Endodermal cell (in vitro differentiated cells): Measurements from ENCODE around the gene MCTP1. TPM values are rescaled to one million over a fixed set of nuclear protein-coding genes. Genes with fewer than 3 reads are reported as not detected.

Experiments used
- DNase-seq: peaks from one replicate; pipeline ENCODE4 v3.0.0-alpha.2; 2017
- H3K27ac ChIP-seq: 2 replicates; pipeline ENCODE4 v1.5.1; 2013; ENCODE audit warnings: mild to moderate bottlenecking, low read depth, low read length, moderate library complexity
- H3K27me3 ChIP-seq: 2 replicates; pipeline ENCODE4 v1.6.1; 2013; ENCODE audit warnings: mild to moderate bottlenecking, low read length, moderate library complexity; ENCODE audit not compliant: insufficient read depth, control insufficient read depth, poor library complexity, severe bottlenecking
- H3K36me3 ChIP-seq: 2 replicates; pipeline ENCODE4 v1.7.0; 2013; ENCODE audit warnings: mild to moderate bottlenecking, low read length, moderate library complexity; ENCODE audit not compliant: control insufficient read depth, insufficient read depth
- H3K4me1 ChIP-seq: one replicate; pipeline ENCODE4 v1.7.0; 2013; ENCODE audit warnings: low read length; ENCODE audit not compliant: control insufficient read depth, insufficient read depth
- H3K4me3 ChIP-seq: 2 replicates; pipeline ENCODE4 v1.5.1; 2013; ENCODE audit warnings: mild to moderate bottlenecking, low read length, moderate library complexity
- H3K9ac ChIP-seq: 2 replicates; pipeline ENCODE4 v1.6.1; 2013; ENCODE audit warnings: mild to moderate bottlenecking, low read length, moderate library complexity; ENCODE audit not compliant: poor library complexity, severe bottlenecking; ENCODE audit errors: extremely low read depth
- H3K9me3 ChIP-seq: 2 replicates; pipeline ENCODE4 v1.6.1; 2013; ENCODE audit warnings: mild to moderate bottlenecking, low read length, moderate library complexity; ENCODE audit not compliant: control insufficient read depth
- H3K27ac Mint-ChIP-seq: 2 replicates; pipeline ENCODE4 v1.8.0; 2020; ENCODE audit warnings: mixed read lengths
- H3K27me3 Mint-ChIP-seq: 2 replicates; pipeline ENCODE4 v1.8.0; 2021; ENCODE audit warnings: mild to moderate bottlenecking, mixed read lengths; ENCODE audit not compliant: insufficient read depth
- H3K36me3 Mint-ChIP-seq: 2 replicates; pipeline ENCODE4 v1.8.0; 2020; ENCODE audit warnings: low read depth, mixed read lengths
- H3K4me1 Mint-ChIP-seq: 2 replicates; pipeline ENCODE4 v1.8.0; 2020; ENCODE audit warnings: mixed read lengths
- H3K4me3 Mint-ChIP-seq: 2 replicates; pipeline ENCODE4 v1.8.0; 2020; ENCODE audit warnings: mild to moderate bottlenecking, moderate library complexity, mixed read lengths
- H3K9me3 Mint-ChIP-seq: 2 replicates; pipeline ENCODE4 v1.8.0; 2020; ENCODE audit warnings: mild to moderate bottlenecking, mixed read lengths
- CTCF ChIP-seq: fragments of 200-600 bp; sonication (generic); conservative IDR thresholded peaks from 2 replicates; pipeline ENCODE4 v1.5.0; 2021; ENCODE audit warnings: antibody characterized with exemption, mild to moderate bottlenecking
- WGBS, 2 experiments: methylation state at CpG; one replicate each; pipeline versions ENCODE4 v1.1.5 to v1.1.7; 2013; ENCODE audit warnings: missing lambda C conversion rate in 2 of 2, mixed read lengths in 1 of 2; ENCODE audit not compliant: insufficient coverage in 1 of 2, insufficient read length in 1 of 2; 5-methylcytosine and 5-hydroxymethylcytosine counted together
- total RNA-seq, 2 donors: library from RNA; stranded (reverse); fragmentation: NEBNext Ultra II Directional in 1 of 2; extraction: Animal tissue kit (Norgen Biotek cat#: 25700) in 1 of 2; gene quantifications; 2 replicates in 1 of 2; 3 replicates in 1 of 2; pipeline ENCODE4 v1.2.1, GENCODE V29; 2021

MCTP1 gene
- total RNA-seq, 2 donors from 2014 or later = 0.71 to 3.7 TPM

GRCh38 chr5:95327211-95327610 lies 42.3 kb upstream of the MCTP1 start:
- Mint-ChIP-seq H3K4me1 (peaks cover 3% of the 10 kb centered on the region), H3K4me3 (no peak overlapping the region), H3K36me3 (no peaks in the 10 kb centered on the region)

GRCh38 chr5:95317687-95318086 lies 32.8 kb upstream of the MCTP1 start:
- no peaks in the 10 kb centered on the region for H3K27me3 Mint-ChIP-seq
- no peaks in the 10 kb centered on the region for H3K4me1 ChIP-seq
- 83 to 96% methylated on average over 1 to 4 of the region's 4 CpGs for WGBS, 2 experiments
- no peaks in the 10 kb centered on the region for H3K9me3 Mint-ChIP-seq
- H3K9ac ChIP-seq = no peak overlapping the region
- no peaks in the 10 kb centered on the region for H3K9me3 ChIP-seq
- no peak overlapping the region for H3K4me3 Mint-ChIP-seq
- H3K36me3 Mint-ChIP-seq = no peaks in the 10 kb centered on the region
- H3K27ac Mint-ChIP-seq = no peak overlapping the region
- no peak for TF ChIP-seq CTCF
- H3K4me1 Mint-ChIP-seq = no peaks in the 10 kb centered on the region
- no peak for DNase-seq
- no peak overlapping the region for H3K4me3 ChIP-seq
- no peaks in the 10 kb centered on the region for H3K27me3 ChIP-seq
- no peaks in the 10 kb centered on the region for H3K36me3 ChIP-seq
- no peak overlapping the region for H3K27ac ChIP-seq

More at GRCh38 chr5:95327211-95327610, 42.3 kb upstream of the MCTP1 start:
- TF ChIP-seq CTCF = no peak
- Mint-ChIP-seq H3K9me3 (no peaks in the 10 kb centered on the region), H3K27ac (no peak overlapping the region), H3K27me3 (no peaks in the 10 kb centered on the region)
- Histone ChIP-seq H3K9me3 (no peaks in the 10 kb centered on the region), H3K4me1 (no peaks in the 10 kb centered on the region), H3K9ac (no peak overlapping the region), H3K27ac (no peak overlapping the region), H3K4me3 (no peak overlapping the region), H3K27me3 (no peaks in the 10 kb centered on the region), H3K36me3 (no peaks in the 10 kb centered on the region)
- no peak for DNase-seq
- 65 to 81% methylated on average over 5 to 6 of the region's 6 CpGs for WGBS, 2 experiments

- no peak overlapping the region for H3K27ac Mint-ChIP-seq
- peak; percentile 66 for DNase-seq
- no peaks in the 10 kb centered on the region for H3K36me3 ChIP-seq
- H3K36me3 Mint-ChIP-seq = no peaks in the 10 kb centered on the region
- no peak overlapping the region for H3K4me3 Mint-ChIP-seq
- H3K27me3 ChIP-seq = no peaks in the 10 kb centered on the region
- 66 to 78% methylated on average over 2 of the region's 2 CpGs for WGBS, 2 experiments
- H3K27me3 Mint-ChIP-seq = no peaks in the 10 kb centered on the region
- no peak overlapping the region for H3K9ac ChIP-seq
- no peak overlapping the region for H3K27ac ChIP-seq
- no peak overlapping the region for H3K4me3 ChIP-seq
- H3K9me3 Mint-ChIP-seq = no peaks in the 10 kb centered on the region
- peak; percentile 81 for TF ChIP-seq CTCF
- no peaks in the 10 kb centered on the region for H3K4me1 ChIP-seq
- no peaks in the 10 kb centered on the region for H3K9me3 ChIP-seq
- H3K4me1 Mint-ChIP-seq = no peaks in the 10 kb centered on the region
Measured at GRCh38 chr5:95317085-95317484, 32.2 kb upstream of the MCTP1 start.
